ENCODE data around the gene QRFP. TPM values are rescaled to one million over a fixed set of nuclear protein-coding genes. Genes with fewer than 3 reads are reported as not detected.

The QRFP gene
- total RNA-seq, 4 donors from 2014 or later: not detected

DNA sequence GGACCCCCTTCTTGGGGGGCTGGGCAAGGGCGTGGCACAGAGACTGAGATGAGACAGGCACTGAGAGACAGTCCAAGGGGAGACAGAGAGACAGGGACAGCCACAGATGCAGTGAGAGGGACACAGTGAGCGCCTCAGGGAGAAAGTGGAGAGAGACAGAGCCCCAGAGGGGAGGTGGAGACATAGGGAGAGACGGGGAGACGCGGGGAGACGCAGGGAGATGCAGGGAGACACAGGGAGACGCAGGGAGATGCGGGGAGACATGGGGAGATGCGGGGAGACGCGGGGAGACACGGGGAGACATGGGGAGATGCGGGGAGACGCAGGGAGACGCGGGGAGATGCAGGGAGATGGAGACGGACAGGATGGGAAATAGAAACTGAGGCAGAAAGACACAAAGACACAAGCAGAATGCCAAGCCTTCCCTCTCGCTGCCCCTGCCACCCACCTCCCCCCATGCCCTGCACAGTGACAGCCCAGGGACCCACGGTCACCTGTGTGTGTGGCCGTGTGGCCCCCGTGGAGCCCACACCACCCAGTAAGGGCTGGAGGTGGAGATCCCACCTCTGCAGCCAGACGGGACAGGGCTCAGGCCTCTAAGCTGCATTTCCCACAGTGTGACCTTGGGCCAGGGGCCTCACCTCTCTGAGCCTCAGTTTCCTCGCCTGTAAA, 33.7 kb upstream of the QRFP start:
- Histone ChIP-seq H3K36me3 (no peaks in the 10 kb centered on the region), H3K27ac (no peak overlapping the region), H3K4me1 (peaks cover 0 to 50% (median 6%) of the 10 kb centered on the region in 3 donors), H3K4me3 (no peak overlapping the region), H3K27me3 (peaks cover 30% of the 10 kb centered on the region), H3K9me3 (no peaks in the 10 kb centered on the region)
- no peak for ATAC-seq
- no peak for TF ChIP-seq EP300 (IDR thresholded peaks at IDR 0.05)
- TF ChIP-seq, protein P1, sequence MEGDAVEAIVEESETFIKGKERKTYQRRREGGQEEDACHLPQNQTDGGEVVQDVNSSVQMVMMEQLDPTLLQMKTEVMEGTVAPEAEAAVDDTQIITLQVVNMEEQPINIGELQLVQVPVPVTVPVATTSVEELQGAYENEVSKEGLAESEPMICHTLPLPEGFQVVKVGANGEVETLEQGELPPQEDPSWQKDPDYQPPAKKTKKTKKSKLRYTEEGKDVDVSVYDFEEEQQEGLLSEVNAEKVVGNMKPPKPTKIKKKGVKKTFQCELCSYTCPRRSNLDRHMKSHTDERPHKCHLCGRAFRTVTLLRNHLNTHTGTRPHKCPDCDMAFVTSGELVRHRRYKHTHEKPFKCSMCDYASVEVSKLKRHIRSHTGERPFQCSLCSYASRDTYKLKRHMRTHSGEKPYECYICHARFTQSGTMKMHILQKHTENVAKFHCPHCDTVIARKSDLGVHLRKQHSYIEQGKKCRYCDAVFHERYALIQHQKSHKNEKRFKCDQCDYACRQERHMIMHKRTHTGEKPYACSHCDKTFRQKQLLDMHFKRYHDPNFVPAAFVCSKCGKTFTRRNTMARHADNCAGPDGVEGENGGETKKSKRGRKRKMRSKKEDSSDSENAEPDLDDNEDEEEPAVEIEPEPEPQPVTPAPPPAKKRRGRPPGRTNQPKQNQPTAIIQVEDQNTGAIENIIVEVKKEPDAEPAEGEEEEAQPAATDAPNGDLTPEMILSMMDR (IDR thresholded peaks at IDR 0.05): no peak
- TF ChIP-seq POLR2AphosphoS5 (IDR thresholded peaks at IDR 0.05): no peak
- no peak for TF ChIP-seq POLR2A (IDR thresholded peaks at IDR 0.05)
- 82 to 87% methylated on average over 10 to 21 of the region's 23 CpGs for WGBS, 2 donors (ENCODE audit: low coverage in 1 of 2)

DNA sequence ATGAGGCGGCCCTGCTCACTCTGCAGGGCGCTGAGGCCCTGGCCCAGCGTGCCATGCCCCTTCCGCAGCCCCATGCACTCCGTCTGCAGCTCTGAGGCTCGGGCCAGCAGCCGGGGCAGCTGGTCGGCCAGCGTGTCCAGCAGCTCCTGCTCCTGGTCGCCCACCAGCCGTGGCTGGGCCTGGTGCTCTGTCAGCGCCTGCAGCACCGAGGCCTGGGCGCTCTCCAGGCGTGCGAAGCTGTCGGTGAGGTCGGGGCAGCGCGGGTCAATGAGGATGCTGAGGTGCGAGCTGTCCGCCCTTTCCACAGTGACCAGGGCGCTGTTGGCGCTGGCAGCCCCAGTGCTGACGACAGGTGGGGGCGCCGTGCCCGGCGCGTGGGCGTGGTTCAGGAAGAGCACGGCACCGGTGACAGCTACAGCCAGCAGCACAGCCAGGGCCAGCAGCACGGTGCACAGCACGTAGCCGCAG, 33.0 kb upstream of the QRFP start:
- H3K27ac ChIP-seq: no peak overlapping the region
- TF ChIP-seq, protein P1 (IDR thresholded peaks at IDR 0.05): no peak
- TF ChIP-seq EP300 (IDR thresholded peaks at IDR 0.05) (no peak), POLR2AphosphoS5 (IDR thresholded peaks at IDR 0.05) (no peak), POLR2A (IDR thresholded peaks at IDR 0.05) (no peak)
- H3K27me3 ChIP-seq: peaks cover 24% of the 10 kb centered on the region
- H3K4me3 ChIP-seq: no peak overlapping the region
- peaks cover 0 to 50% (median 6%) of the 10 kb centered on the region in 3 donors for H3K4me1 ChIP-seq
- no CpG with 5 or more reads among the region's 36 CpGs for WGBS, 2 donors (ENCODE audit: low coverage in 1 of 2)
- no peaks in the 10 kb centered on the region for H3K9me3 ChIP-seq
- ATAC-seq: no peak
- no peaks in the 10 kb centered on the region for H3K36me3 ChIP-seq

DNA sequence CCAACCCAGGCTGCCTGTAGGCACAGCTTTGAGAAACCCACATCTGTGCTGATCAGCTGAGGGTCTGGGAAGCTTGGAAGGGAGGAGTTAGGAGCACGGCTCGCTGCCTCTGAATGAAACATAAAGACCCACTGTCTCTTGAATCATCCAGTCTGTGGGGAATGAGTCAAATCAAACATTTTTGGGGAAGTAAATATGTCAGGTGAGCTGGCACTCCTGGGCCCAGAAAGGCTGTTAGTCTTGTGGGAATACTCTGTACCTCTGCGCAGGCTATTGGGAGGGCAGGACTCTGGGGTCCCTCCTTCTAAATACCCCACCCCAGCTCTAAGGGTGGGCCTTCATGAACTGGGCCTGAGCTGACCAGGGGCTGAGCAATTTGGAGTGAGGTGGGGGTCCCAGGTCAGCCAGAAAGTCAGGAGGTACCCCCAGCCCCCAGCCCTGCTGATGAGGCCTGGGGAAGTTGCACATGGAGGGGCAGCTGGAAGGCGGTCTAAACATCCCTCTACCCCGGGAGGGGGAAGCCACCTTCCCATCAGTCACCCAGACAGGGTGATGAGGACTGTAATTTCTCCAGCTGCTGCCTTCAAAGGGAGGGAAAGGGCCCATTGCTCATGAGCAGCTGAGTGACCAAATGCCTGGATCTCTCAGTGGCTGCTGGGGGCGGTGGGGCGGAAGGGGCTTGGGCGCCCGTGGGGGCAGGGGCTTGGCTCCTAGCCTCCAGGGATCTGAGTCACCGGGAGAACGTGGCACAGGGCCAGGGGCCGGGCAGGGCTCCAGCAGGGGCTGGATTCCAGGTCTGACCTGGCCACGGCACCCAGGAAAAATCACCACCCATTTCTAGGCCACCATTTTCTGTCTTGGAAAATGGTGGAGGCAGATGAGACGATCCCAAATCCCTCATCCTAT, 31.6 kb upstream of the QRFP start:
- ATAC-seq: no peak
- WGBS, 2 donors (ENCODE audit: low coverage in 1 of 2): 30% methylated on average over 2 of the region's 14 CpGs; no CpG with 5 or more reads in 1 of the 2 donors
- TF ChIP-seq EP300 (IDR thresholded peaks at IDR 0.05): no peak
- TF ChIP-seq, protein P1 (IDR thresholded peaks at IDR 0.05): no peak
- TF ChIP-seq POLR2A (IDR thresholded peaks at IDR 0.05): no peak
- no peak for TF ChIP-seq POLR2AphosphoS5 (IDR thresholded peaks at IDR 0.05)
- Histone ChIP-seq H3K4me3 (no peak overlapping the region), H3K27me3 (peaks cover 23% of the 10 kb centered on the region), H3K9me3 (no peaks in the 10 kb centered on the region), H3K36me3 (no peaks in the 10 kb centered on the region), H3K27ac (no peak overlapping the region), H3K4me1 (peaks cover 0 to 38% (median 6%) of the 10 kb centered on the region in 3 donors)

DNA sequence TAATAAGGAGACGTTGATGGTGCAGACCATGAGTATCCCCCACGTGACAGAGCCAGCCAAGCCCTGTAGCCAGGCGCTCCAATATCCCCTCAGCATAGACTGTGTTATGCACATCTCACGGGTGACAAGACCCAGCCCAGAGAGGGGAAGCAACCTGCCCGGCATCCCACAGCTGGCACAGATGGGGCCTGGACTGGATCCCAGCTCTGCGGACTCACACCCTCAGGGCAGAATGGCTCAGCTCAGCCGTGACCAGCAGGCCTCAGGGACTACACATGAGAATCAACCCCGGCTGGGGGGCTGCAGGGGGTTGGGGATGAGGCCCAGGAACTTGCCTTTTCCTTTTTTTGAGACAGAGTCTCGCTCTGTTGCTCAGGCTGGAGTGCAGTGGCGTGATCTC, 30.7 kb upstream of the QRFP start:
- Histone ChIP-seq H3K4me1 (peaks cover 0 to 29% (median 6%) of the 10 kb centered on the region in 3 donors), H3K4me3 (no peak overlapping the region), H3K27ac (no peak overlapping the region), H3K36me3 (no peaks in the 10 kb centered on the region), H3K9me3 (no peaks in the 10 kb centered on the region), H3K27me3 (peaks cover 18% of the 10 kb centered on the region)
- WGBS, 2 donors (ENCODE audit: low coverage in 1 of 2): 92% methylated on average over 4 of the region's 10 CpGs; no CpG with 5 or more reads in 1 of the 2 donors
- no peak for ATAC-seq
- TF ChIP-seq, protein P1 (IDR thresholded peaks at IDR 0.05): no peak
- TF ChIP-seq POLR2A (IDR thresholded peaks at IDR 0.05): no peak
- TF ChIP-seq EP300 (IDR thresholded peaks at IDR 0.05): no peak
- no peak for TF ChIP-seq POLR2AphosphoS5 (IDR thresholded peaks at IDR 0.05)

Measured in gastroesophageal sphincter (tissue), 4 donors.